ENCODE measurements around the gene ARHGAP35.
"Not testable (repeated sequence)": the region's sequence is repeated elsewhere in the genome, so short reads cannot be mapped to it uniquely, and the experiment has no call there.

ARHGAP35 gene

DNA sequence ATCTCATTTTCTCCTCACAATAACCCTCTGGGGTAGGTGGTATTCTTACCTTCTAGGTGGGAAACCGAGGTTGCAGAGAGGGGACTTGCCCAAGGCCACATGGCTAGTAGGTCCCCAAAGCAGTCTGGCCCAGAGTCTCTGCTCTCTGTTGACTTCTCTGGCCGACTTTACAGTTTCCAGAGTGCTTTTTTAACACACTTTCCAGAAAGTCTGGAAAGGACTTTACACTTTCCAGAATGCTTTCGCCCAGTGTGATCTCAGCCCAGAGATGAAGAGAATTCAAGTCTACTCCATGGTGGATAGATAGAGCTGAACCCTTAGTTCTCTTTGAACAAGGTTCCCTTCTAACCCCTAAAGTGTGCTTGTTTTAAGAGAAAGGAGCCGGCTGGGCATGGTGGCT, 12.2 kb downstream of the ARHGAP35 start:
- DNase-seq, result no peak

DNA sequence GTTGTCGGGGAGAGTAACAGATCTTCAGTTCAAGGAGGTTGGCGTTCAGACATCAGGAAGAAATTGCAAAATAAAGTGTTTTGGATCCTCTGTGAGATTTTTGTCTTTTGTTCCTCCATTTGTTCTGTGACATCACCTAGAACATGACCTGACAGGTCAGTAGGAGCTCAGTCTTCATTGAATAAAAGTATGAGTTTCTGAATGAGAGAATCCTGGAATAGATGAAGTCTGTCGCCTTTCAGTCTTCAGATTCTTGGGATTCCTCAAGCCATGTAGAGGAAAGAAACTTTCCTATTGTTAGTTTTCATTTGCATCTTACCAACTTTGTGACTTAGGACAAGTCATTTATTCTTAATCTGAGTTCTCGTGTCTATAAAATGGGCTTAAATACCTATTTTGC, 14.4 kb downstream of the ARHGAP35 start:
- no peak for DNase-seq

DNA sequence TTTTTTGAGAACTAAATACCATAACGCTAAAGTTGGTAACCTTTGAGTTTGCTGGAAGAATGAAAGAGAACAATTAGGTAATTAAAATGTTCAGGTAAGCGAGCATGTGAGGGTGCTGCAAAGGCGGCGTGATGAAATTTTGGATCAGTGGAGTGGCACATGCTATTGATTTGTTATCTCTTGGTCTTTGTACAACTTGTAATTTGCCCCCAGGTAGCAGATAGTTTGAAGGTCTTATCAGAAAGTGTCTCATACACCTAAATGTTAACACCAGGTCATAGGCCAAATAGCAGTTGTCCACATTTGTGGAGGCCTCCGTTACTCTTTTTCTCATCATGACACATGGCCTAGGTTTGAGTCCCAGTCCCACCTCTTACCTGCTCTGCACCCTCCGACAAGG, 14.9 kb downstream of the ARHGAP35 start:
- no peak for DNase-seq

DNA sequence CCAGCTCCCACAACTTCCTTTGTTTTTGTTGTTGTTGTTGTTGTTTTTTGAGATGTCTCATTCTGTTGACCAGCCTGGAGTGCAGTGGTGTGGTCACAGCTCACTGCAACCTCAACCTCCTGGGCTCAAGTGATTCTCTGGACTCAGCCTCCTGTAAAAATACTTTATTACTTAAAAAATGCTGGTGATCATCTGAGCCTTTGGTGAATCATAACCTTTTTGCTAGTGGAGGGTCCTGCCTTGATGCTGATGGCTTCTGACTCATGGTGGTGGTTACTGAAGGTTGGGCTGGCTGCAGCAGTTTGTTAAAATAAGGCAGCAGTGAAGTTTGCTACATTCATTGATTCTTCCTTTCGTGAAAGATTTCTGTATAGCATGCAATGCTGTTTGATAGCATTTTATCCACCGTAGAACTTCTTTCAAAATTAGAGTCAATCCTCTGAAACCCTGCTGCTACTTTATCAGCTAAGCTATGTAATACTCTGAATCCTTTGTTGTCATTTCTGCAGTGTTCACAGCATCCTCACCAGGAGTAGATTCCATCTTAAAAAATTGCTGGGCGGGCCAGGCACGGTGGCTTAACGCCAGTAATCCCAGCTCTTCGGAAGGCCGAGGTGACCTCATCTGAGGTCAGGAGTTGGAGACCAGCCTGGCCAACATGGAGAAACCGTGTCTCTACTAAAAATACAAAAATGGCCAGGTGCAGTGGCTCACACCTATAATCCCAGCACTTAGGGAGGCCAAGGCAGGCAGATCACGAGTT, 18.0 kb downstream of the ARHGAP35 start:
- DNase-seq, result no peak

DNA sequence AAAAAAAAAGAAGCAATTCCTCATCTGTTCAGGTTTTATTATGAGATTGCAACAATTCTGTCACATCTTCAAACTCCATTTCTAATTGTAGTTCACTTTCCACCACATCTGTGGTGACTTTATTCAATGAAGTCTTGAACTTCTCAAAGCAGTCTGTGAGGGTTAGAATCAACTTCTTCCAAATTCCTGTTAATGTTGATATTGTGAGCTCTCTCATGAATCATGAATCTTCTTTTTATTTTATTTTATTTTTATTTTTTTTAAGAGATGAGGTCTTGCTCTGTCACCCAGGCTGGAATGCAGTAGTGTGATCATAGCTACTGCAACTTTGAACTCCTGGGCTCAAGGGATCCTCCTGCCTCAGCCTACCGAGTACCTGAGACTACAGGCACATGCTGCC, 19.6 kb downstream of the ARHGAP35 start:
- no peak for DNase-seq

DNA sequence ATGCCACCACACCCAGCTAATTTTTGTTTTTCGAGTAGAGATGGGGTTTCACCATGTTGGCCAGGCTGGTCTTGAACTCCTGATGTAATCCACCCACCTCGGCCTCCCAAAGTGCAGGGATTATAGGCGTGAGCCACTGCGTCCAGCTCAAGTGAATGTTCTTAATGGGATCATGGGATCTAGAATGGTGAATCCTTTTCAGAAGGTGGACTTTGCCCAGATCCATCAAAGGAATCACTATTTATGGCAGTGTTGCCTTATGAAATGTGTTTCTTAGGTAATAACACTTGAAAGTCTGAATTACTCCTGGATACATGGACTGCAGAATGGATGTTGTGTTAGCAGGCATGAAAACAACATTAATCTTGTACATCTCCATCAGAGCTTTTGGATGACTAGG, 20.3 kb downstream of the ARHGAP35 start:
- DNase-seq, result no peak

DNA sequence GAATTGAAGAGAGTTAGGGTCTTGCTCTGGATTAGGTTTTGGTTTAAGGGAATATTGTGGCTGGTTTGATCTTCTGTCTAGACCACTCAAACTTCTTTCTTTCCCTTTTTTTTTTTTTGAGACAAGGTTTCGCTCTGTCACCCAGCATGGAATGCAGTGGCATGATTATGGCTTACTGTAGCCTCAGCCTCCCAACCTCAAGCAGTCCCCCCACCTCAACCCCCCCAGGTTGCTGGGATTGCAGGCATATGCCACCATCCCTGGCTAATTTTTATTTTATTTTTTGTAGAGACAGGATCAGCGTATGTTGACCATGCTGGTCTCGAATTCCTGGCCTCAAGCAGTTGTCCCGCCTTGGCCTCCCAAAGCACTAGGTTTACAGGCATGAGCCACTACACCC, 21.2 kb downstream of the ARHGAP35 start:
- no peak for DNase-seq

DNA sequence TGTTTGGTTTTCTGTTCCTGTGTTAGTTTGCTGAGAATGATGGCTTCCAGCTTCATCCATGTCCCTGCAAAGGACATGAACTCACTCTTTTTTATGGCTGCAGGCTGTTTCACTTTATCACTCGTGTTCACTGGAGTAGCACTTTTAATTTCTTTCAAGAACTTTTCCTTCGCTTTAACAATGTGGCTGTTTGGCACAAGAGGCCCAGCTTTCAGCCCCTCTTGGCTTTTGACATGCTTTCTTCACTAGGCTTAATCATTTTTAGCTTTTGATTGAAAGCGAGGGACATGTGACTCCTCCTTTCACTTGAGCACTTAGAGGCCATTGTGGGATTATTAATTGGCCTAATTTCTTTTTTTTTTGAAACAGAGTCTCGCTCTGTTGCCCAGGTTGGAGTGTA, 22.0 kb downstream of the ARHGAP35 start:
- DNase-seq, result not testable (repeated sequence)

DNA sequence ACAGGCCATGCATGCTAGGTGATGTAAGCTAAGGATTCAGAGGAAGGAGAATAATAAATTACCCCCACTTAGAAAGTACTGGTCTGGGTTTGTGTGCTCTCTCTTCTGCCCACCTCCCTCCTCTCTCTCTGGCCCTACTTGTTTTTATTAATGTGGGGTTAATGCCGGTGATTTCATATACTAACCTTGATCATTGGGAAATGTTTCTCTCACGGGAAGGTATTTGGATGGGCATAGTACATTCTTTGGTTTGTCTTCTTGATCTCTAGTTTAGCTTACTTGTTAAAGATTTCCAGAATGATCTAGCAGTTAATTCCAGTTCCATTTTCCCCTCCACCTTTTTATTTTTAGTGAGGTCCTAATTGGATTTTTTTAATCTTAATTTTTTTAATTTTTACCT, 24.6 kb downstream of the ARHGAP35 start:
- no peak for DNase-seq

DNA sequence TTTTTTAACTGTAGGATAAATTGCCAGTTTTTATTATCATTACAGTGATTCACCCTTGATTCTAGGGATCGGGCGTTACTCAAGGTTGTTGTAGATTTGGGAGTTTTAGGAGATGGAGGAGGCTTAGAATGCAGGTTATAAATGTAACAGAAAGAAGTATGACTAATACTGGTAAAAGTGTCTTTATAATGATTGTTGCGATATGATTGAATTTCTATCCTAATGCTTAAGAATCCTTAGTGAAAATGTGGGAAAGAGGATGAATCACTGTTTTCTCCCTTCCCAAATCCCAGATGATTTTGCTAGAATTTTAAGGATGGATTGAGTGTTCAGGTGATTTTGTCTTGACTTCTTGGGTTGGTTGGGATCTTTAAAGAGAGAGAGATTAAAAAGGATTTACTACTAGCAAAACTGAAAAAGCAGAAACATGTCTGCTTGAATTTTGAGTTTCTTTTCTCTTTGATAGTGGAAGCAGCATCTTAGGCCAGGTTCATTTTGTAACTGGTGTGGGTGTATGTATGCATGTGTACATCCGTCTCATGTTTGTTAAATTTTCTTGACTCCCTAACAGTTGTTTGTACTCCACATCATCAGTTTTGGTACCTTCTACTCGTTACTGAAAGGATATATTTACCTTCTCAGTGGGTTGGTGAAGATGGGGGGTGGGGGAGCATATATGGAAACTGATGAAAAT, 25.9 kb downstream of the ARHGAP35 start:
- no peak for DNase-seq

DNA sequence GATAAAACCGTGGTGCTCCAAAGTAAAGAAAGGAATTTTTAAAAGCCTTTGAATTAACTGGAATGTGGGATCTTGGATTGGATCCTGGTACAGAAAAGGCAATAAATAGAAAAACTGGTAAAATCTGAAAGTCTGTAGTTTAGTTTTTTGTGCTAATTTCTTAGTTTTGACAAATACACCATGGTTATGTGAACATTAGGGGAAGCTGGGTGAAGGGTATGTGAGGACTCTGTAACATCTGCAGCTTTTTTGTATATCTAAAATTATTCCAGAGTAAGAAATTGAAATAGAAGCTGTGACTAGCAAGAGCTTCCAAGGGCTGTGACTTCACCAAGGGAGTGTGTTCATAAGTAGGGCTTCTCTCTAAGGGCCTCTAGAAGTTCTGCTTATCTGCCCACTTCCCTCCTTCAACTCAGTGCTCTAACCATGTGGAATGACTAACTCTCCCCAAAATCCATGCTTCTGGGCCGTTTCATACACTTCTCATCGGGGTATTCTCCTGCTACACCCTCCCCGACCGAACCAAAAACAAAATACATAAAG, 26.5 kb downstream of the ARHGAP35 start:
- DNase-seq, result no peak

DNA sequence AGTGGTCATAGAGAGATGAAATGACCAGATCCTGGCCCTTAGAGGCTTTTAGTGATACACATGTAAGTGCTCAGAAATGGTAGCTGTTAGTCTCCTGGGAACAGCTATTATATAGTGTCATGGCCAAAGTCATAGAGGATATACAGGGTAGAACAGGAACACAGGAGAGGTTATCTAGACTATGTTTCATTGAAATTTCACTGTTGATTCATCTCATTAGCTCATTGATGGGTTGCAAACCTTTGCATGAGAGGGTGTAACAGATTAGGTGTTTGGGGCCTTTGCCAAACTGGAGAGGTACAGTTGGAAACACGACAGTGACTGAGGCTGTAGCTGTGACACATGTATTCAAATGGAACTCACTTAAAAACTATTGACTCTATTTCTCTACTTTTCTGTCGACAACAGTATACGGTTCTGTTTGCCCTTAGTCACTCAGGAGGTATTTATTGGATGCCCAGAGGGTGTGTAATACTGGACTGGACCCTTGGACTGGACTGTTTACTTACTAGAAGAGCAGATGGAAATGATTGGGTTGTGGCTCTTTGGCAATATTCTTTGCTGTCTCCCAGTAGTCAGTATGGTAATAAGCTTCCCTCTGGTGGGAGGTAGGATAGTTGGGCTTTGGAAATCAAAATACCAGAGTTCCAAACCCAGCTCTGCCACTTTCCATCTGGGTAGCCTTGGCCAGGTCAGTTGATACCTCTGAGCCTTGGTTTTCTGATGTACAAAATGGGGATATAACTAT, 29.8 kb downstream of the ARHGAP35 start:
- no peak for DNase-seq

DNA sequence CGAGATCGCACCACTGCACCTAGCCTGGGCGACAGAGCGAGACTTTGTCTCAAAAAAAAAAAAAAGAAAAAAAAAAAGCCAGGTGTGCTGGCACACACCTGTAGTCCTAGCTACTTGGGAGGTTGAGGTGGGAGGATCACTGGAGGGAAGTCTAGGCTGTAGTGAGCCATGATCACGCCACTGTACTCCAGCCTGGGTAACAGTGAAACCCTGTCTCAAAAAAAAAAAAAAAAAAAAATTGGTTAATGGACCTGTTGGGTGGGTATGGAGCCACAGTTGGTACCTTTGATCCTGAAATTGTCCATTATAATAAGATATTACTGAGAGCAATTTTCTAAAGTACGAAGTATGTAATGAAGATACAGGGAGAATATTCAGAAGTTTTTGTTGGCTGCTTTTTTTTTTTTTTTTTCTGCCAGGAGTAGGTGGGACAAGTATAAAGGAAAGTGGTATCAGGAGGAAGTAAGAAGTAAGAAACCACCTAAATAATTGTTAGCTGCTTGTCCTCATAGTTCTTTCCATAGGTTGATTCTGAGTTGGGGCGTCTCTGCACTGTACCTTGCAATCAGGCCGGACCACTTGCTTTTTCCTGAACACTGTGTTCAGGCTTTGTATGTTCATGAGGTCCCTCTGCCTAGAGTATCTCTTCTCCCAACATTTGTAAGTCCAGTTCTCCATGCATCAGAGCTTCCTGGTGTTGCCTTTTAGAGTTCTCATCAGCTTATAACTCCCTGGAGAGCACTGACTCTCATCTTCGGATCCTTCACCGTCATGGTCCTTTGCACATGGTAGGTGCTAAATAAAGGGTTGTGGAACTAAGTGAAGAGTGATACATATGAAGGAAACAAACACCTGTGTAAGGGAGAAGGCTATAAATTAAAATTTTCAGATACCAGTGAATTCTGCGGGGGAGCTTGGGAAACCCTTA, 31.7 kb downstream of the ARHGAP35 start:
- DNase-seq, result no peak

DNA sequence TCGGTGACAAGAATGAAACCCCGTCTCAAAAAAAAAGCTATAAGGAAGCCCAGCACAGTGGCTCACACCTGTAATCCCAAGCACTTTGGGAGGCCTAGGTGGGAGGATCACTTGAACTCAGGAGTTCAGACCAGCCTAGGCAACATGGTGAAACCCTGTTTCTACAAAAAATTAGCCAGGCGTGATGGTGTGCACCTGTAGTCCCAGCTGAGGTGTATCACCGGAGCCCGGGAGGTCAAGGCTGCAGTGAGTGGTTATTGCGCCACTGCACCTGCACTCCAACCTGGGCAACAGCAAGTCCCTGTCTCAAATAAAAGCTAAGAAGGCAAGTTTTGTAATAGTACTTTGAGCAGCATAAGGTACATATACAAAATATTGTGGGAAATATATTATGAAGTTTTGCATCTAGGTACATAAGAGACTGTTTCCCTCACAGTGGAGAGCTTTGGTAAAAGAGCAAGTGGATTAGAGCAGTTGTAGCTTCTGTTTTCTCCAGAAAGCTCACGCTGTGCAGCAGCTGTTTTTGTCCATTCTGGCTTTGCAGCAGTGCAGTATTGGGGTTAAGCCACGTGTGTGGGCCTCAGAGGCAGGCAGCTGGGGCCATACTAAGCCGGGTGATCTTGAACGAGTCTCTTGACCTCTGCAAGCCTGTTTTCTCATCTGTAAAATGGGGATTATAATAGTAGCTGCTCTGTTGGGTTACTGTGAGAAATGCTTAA, 35.4 kb downstream of the ARHGAP35 start:
- DNase-seq, result no peak

DNA sequence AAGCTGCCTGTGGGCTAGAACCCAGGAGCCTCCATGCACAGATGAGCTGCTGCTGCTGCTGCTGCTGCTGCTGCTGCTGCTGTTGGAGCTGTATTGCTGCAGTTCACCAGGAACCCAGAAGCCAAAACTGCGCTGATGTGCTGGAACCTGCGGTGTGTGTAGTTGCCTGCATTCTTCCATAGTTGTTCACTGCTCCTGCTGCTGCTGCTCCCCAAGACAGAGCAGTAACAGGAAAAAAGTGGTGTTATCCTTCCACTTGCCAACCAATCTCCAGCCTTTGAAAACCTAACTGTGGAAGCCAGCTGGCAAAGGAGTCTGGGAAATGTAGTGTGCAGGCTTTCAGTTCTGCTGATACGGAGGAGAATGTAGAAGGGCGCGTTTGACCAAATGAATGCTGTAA, 37.9 kb downstream of the ARHGAP35 start:
- DNase-seq, result no peak

DNA sequence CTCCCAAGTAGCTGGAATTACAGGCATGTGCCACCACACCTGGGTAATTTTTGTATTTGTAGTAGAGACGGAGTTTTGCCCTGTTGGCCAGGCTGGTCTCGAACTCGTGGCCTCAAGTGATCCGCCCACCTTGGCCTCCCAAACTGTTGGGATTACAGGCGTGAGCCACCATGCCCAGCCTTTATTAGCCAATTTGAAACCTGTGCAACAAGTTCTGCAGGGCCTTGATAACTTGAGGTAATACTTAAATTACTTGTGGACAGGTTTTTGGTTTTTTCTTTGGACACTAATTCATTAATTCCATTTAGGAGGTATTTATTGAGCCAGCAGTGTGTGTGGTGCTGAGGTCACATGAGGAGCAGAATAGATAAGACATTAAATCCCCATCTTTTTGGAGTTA, 39.5 kb downstream of the ARHGAP35 start:
- no peak for DNase-seq

DNA sequence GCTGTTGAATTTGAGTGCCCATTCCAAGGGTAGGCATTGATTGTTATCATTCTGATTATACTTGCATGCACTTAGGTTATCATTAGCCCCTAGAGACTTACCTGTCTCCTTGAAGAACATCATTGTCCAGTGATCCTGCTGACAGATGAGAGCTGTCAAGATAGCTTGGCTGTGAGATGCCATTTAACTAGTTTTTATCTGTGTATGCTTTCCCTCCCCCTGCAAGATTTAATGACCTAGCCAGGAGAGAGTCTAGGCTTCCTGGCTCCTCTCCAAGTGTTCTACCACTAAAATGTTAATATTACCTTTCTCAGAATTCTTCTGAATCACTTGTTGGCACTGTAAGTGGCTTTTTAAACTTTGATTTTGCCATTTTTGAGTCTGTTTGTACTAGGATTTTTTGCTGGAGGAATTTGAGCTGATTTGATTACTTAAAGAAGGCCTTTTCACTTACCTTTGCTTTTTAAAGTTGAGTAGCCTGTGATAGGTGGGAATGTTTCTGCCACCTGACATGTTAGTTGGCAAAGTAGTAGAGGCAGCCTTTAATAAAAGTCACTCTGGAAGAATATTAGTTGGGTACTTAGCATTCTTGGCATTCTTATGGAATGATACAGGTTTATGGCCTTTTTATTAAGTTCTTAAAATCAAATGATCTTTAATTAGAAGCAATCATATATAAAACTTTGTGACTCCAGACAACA, 41.1 kb downstream of the ARHGAP35 start:
- DNase-seq, result no peak

DNA sequence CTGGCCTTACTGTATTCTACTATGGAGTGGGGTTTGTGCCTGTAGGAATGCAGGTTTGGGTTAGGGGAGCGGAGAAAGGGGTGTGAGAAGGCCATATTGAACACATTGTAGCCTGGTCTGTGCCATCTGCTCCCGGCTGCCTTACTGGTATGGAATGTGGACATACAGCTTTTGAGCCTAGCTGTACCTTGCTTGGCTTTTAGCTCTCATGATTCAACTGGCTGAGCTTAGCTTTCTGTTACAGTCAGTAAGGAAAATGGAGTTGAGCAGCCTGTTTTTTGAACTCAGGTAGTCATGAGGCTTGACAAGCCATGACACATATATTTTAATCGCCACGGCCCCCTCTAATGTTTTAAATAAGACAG, 41.6 kb downstream of the ARHGAP35 start:
- no peak for DNase-seq

DNA sequence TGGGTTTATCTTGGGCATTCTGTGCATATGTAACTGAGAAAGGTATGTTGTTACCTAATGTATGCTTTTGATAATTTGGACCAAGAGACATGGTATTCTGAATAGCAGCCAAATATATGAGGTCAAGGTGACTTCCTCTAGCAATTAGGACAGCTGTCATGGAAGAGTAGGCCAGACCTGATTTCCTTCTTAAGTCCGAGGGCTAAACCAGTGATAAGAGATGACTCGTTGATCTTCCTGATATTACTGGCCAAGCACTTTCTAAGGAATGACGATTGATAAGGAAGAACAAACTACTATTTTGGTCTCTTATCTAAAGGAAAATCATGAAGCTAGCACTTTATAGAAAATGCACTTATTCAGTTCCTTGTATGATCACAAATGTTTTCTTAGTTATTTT, 42.7 kb downstream of the ARHGAP35 start:
- DNase-seq, result no peak

DNA sequence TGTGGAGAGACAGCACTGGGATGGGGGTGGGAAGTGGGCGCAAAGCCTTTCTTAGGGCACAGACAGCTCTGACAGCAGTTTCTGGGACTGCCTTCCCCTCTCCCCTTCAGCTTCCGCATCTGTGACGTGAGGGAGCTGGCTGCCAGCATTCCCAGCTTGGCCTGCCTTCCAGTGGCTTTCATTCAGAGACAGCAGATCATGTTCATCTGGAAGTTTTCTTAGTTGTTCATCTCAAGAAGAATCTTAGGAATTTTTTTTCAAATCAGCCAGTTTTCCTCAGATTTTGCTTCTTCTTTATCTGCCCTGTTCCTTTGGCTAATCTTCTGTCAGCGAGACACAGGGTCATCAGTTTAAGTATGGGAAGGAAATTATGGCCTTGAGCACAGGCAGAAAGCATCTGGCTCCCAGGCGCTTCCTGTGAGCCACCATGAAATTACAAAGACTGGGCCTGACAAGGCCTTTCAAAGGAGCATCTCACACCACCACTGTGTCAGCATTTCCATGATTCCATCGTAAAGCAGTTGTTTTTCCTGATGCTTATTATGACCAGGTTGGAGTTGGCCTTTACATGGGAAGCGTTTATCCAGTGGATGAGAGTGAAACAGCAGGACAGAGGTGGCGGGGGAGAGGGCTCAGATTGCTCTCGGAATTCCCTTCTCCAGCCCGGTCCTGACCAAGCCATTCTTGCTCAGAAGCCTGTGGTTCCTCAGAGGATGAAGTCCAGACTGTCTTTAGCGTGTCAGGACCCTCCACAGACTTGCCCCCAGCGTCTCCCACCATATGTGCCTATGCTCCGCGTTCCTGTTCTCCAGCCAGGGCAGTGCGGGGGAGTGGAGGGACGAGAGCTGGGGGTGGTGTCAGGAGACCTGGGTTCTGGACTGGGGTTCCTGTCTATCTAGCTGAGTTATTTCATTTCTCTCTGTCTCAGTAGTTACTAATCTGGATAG, 43.6 kb downstream of the ARHGAP35 start:
- DNase-seq, result no peak

Measured in CD4-positive, alpha-beta T cell treated with Interleukin-10 for 1 hour (primary cell).